Gastroesophageal sphincter (tissue), 4 donors: ENCODE measurements around the gene TMEM131. TPM values are rescaled to one million over a fixed set of nuclear protein-coding genes. Genes with fewer than 3 reads are reported as not detected.

Experiments
- ATAC-seq: fragments of 150-250 bp; one replicate; pipeline ENCODE4 v1.9.1; 2016; ENCODE audit warnings: mild to moderate bottlenecking, moderate library complexity
- H3K27ac ChIP-seq, 4 donors: fragments of 200-600 bp; sonication (generic) in 3 of 4; 1 replicate in 3 of 4; 2 replicates in 1 of 4; pipeline ENCODE4 v1.5.1; 2016 to 2019
- H3K27me3 ChIP-seq: fragments of 200-600 bp; sonication (generic); one replicate; pipeline ENCODE4 v1.5.1; 2019
- H3K36me3 ChIP-seq, 2 donors: fragments of 200-600 bp; sonication (generic); one replicate each; pipeline ENCODE4 v1.5.1; 2019; ENCODE audit warnings: control low read depth in 1 of 2
- H3K4me1 ChIP-seq, 3 donors: fragments of 200-600 bp; sonication (generic); 1 replicate in 2 of 3; 2 replicates in 1 of 3; pipeline ENCODE4 v1.5.1; 2016 to 2019; ENCODE audit warnings: control low read depth in 2 of 3
- H3K4me3 ChIP-seq, 2 donors: fragments of 200-600 bp; sonication (generic); one replicate each; pipeline ENCODE4 v1.5.1; 2019; ENCODE audit warnings: mild to moderate bottlenecking in 1 of 2, moderate library complexity in 1 of 2
- H3K9me3 ChIP-seq, 3 donors: fragments of 200-600 bp; sonication (generic); one replicate each; pipeline ENCODE4 v1.5.1; 2017 to 2019; ENCODE audit warnings: control low read depth in 2 of 3
- EP300 ChIP-seq: sonication (generic); formaldehyde crosslinking; IDR thresholded peaks from one replicate; pipeline ENCODE4 v1.6.1; 2017; ENCODE audit warnings: antibody characterized with exemption, mild to moderate bottlenecking
- POLR2A ChIP-seq, 2 donors: fragments of 450-650 bp; IDR thresholded peaks; one replicate each; pipeline ENCODE4 v1.6.1; 2017; ENCODE audit warnings: antibody characterized with exemption in 2 of 2, mild to moderate bottlenecking in 2 of 2, moderate library complexity in 1 of 2
- POLR2AphosphoS5 ChIP-seq: sonication (generic); formaldehyde crosslinking; IDR thresholded peaks from one replicate; pipeline ENCODE4 v1.6.1; 2017; ENCODE audit warnings: antibody characterized with exemption
- WGBS, 2 donors: methylation state at CpG; one replicate each; pipeline ENCODE4 v1.1.5; 2018; ENCODE audit warnings: low coverage in 1 of 2; 5-methylcytosine and 5-hydroxymethylcytosine counted together
- total RNA-seq, 4 donors: library from RNA; depleted of rRNA; stranded (reverse); fragments of >200 nt; gene quantifications; one replicate each; pipeline ENCODE4 v1.1.0, GENCODE V29; 2016
- TF ChIP-seq, protein P1 (sequence below), 4 experiments: fragments of 200-600 bp in 2 of 4; fragments of 450-650 bp in 2 of 4; sonication (generic) in 1 of 4; IDR thresholded peaks; one replicate each; pipeline ENCODE4 v1.5.1; 2017 to 2019; ENCODE audit warnings: antibody characterized with exemption in 4 of 4, mild to moderate bottlenecking in 2 of 4, moderate library complexity in 2 of 4

TMEM131 gene
- total RNA-seq, 4 donors from 2014 or later, result 32.0 to 46.4 (median 33.9) TPM

DNA sequence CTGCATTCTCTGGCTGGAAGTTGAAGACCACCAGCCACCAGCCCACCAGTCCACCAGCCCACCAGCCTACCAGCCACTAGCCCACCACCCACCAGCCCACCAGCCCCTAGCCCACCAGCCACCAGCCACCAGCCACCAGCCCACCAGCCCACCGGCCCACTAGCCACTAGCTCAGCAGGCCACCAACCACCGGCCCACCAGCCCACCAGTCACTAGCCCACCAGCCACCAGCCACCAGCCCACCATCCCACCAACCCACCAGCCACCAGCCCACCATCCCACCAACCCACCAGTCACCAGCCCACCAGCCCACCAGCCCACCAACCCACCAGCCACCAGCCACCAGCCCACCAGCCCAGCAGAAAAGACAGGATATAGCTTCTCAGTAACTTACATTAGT, 18.6 kb upstream of the TMEM131 start:
- TF ChIP-seq, protein P1, sequence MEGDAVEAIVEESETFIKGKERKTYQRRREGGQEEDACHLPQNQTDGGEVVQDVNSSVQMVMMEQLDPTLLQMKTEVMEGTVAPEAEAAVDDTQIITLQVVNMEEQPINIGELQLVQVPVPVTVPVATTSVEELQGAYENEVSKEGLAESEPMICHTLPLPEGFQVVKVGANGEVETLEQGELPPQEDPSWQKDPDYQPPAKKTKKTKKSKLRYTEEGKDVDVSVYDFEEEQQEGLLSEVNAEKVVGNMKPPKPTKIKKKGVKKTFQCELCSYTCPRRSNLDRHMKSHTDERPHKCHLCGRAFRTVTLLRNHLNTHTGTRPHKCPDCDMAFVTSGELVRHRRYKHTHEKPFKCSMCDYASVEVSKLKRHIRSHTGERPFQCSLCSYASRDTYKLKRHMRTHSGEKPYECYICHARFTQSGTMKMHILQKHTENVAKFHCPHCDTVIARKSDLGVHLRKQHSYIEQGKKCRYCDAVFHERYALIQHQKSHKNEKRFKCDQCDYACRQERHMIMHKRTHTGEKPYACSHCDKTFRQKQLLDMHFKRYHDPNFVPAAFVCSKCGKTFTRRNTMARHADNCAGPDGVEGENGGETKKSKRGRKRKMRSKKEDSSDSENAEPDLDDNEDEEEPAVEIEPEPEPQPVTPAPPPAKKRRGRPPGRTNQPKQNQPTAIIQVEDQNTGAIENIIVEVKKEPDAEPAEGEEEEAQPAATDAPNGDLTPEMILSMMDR (IDR thresholded peaks at IDR 0.05), result no peak
- TF ChIP-seq POLR2A (IDR thresholded peaks at IDR 0.05) (no peak), EP300 (no peak)
- ATAC-seq, result no peak
- Histone ChIP-seq H3K9me3 (no peaks in the 10 kb centered on the region), H3K27me3 (no peaks in the 10 kb centered on the region), H3K36me3 (no peaks in the 10 kb centered on the region), H3K4me1 (peaks cover 0 to 4% (median 0%) of the 10 kb centered on the region in 3 donors), H3K27ac (no peak overlapping the region), H3K4me3 (no peak overlapping the region)
- no CpG with 5 or more reads among the region's 2 CpGs for WGBS, 2 donors

DNA sequence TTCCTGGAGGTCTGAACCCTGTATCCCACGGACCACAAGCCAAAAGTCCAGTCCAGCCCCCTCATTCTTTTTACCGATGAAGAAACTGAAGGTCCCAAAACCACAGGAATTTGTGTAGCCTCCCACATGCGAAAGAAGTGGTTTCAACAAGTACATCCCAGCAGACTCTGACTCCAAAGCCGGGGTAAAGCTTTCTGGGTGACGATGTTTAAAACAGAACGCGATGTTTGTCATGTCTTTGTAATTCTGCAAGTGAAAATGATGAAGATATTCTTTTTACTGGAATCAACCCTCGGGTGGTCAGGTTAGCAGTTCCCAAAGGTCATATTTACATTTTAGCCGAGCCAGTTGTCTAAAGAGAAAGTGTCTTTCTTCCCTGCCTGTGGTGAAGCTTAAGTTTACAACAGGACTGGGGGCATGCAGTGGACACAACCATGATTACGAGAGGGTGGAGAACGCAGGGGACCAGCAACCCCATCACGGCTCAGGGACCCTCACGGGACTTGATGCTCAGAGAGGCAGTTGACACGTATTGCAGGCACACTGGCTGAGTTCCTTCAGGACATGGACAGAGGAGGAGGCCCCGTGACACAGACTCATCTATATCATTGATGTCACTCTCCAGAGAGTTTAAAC, 17.8 kb upstream of the TMEM131 start:
- Histone ChIP-seq H3K4me3 (no peak overlapping the region), H3K4me1 (peaks cover 0 to 4% (median 0%) of the 10 kb centered on the region in 3 donors), H3K27me3 (no peaks in the 10 kb centered on the region), H3K9me3 (no peaks in the 10 kb centered on the region), H3K27ac (no peak overlapping the region), H3K36me3 (no peaks in the 10 kb centered on the region)
- no peak for ATAC-seq
- TF ChIP-seq, protein P1 (IDR thresholded peaks at IDR 0.05), result no peak
- TF ChIP-seq POLR2AphosphoS5 (no peak), EP300 (no peak), POLR2A (IDR thresholded peaks at IDR 0.05) (no peak)
- WGBS, 2 donors, result 74 to 77% methylated on average over 7 to 12 of the region's 15 CpGs

DNA sequence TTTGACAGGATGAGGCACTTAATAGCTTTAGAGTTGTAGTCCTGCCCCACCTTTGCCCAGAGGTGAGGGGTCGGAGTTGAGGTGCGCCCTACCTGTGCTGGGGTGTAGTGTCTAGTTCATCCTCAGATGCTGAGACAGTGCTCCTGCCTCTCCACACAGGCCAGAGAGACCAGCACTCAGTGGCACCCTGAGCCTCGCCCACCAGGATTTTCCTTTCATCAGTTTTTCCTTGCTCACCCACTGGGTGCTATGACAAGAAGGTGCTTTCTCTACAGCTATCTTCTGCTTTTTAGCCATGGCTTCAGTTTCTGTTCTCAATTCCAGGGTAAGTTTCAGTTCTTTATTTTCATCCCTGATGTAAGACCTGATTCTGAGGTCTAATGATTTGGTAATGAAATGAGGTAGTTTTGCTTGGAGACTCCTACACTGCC, 16.8 kb upstream of the TMEM131 start:
- 71 to 92% methylated on average over 1 to 3 of the region's 3 CpGs for WGBS, 2 donors
- TF ChIP-seq POLR2AphosphoS5 (no peak), POLR2A (IDR thresholded peaks at IDR 0.05) (no peak), EP300 (no peak)
- TF ChIP-seq, protein P1 (IDR thresholded peaks at IDR 0.05), result no peak
- no peak for ATAC-seq
- Histone ChIP-seq H3K27me3 (no peaks in the 10 kb centered on the region), H3K4me1 (peaks cover 0 to 4% (median 0%) of the 10 kb centered on the region in 3 donors), H3K4me3 (no peak overlapping the region), H3K36me3 (no peaks in the 10 kb centered on the region), H3K27ac (no peak overlapping the region), H3K9me3 (no peaks in the 10 kb centered on the region)

DNA sequence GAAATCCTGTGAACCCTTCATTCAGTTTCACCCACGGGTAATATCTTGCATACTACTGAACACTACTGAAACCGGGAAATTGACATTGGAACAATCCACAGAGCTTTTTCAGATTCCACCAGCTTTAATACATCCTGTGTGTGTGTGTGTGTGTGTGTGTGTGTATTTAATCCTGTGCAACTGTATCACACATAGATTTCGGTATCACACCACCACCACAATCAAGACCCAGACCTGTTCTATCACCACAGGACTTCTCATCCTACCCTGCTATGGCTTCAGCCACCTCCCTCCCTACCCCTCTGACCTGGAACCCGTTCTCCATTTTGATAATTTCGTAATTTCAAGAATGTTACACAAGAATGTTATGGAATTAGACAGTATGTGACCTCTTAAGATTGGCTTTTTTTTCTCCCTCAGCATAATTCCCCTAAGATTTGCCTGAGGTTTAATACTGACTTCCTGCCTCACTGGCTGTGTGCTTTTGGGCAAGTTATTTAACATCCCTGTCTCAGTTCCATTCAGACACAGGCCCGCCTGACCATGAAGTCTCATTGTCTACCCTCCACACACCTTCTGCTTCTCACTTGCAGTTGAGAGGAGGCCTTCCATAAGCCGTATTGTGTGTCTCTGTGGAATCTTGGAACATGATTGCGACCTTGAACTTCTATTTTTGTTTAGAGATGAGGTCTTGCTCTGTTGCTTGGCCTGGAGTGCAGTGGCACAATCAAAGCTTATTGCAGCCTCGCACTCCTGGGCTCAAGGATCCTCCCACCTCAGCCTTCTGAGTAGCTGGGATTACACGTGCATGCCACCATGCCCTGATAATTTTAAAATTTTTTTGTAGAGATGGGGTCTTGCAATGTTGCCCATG, 14.4 kb upstream of the TMEM131 start:
- TF ChIP-seq EP300 (no peak), POLR2A (IDR thresholded peaks at IDR 0.05) (no peak), POLR2AphosphoS5 (no peak)
- TF ChIP-seq, protein P1 (IDR thresholded peaks at IDR 0.05), result no peak
- no peaks in the 10 kb centered on the region for H3K9me3 ChIP-seq
- peaks cover 0 to 4% (median 0%) of the 10 kb centered on the region in 3 donors for H3K4me1 ChIP-seq
- ATAC-seq, result no peak
- H3K4me3 ChIP-seq, result no peak overlapping the region
- H3K27ac ChIP-seq, result no peak overlapping the region
- WGBS, 2 donors, result 79 to 89% methylated on average over 7 to 10 of the region's 10 CpGs
- no peaks in the 10 kb centered on the region for H3K27me3 ChIP-seq
- H3K36me3 ChIP-seq, result no peaks in the 10 kb centered on the region
